IMR-90 (cell line): ENCODE measurements around the gene FXYD1. TPM values are rescaled to one million over a fixed set of nuclear protein-coding genes. Genes with fewer than 3 reads are reported as not detected.

ENCODE experiments used
- ATAC-seq: fragments of 200-7000 bp; cut with Tn5 transposase; 2 replicates; pipeline ENCODE4 v1.9.1; 2020; ENCODE audit warnings: low read depth, mild to moderate bottlenecking, moderate library complexity
- BruUV-seq: library from RNA; stranded (reverse); fragments of 400-500 nt; replicated peaks from 2 replicates; lab custom pipeline; 2021; lab: Mats Ljungman, UMichigan
- CTCF ChIA-PET: fragments of 300-600 bp; formaldehyde crosslinking; extraction: SDS; loops from one replicate; lab custom pipeline; 2021; ENCODE audit warnings: antibody characterized with exemption; lab: Yijun Ruan, JAX
- POLR2A ChIA-PET: fragments of 300-600 bp; sonication (Branson Sonifier 250); formaldehyde crosslinking; loops from one replicate; lab custom pipeline; 2022; ENCODE audit warnings: antibody characterized with exemption; ENCODE audit not compliant: unreplicated experiment; lab: Charles Lee
- DNase-seq: peaks from one replicate; pipeline ENCODE4 v3.0.0; 2013
- H2AFZ ChIP-seq: replicated peaks from 2 replicates; pipeline ENCODE3; 2013; ENCODE audit warnings: low read length, mild to moderate bottlenecking; ENCODE audit not compliant: poor library complexity
- H2AK5ac ChIP-seq: 2 replicates; pipeline ENCODE4 v1.6.1; 2013; ENCODE audit warnings: low read depth, low read length, inconsistent platforms
- H2AK9ac ChIP-seq: replicated peaks from 2 replicates; pipeline ENCODE3; 2013; ENCODE audit warnings: mild to moderate bottlenecking, low read depth, low read length, moderate library complexity; ENCODE audit not compliant: poor library complexity
- H2BK120ac ChIP-seq: 2 replicates; pipeline ENCODE4 v1.6.1; 2013; ENCODE audit warnings: low read depth, low read length, inconsistent platforms
- H2BK15ac ChIP-seq: 3 replicates; pipeline ENCODE4 v1.6.1; 2013; ENCODE audit warnings: low read depth, low read length, inconsistent platforms
- H2BK20ac ChIP-seq: 2 replicates; pipeline ENCODE4 v1.6.1; 2013; ENCODE audit warnings: low read depth, mild to moderate bottlenecking, inconsistent platforms, low read length, moderate library complexity
- H2BK5ac ChIP-seq: 2 replicates; pipeline ENCODE4 v1.6.1; 2013; ENCODE audit warnings: mild to moderate bottlenecking, low read depth, low read length, inconsistent platforms; ENCODE audit not compliant: poor library complexity, severe bottlenecking
- H3K14ac ChIP-seq: replicated peaks from 2 replicates; pipeline ENCODE4 v1.6.1; 2013; ENCODE audit warnings: low read depth, low read length, inconsistent platforms
- H3K18ac ChIP-seq: 2 replicates; pipeline ENCODE4 v1.6.1; 2013; ENCODE audit warnings: low read depth, low read length, control low read depth
- H3K23ac ChIP-seq: 2 replicates; pipeline ENCODE4 v1.6.1; 2013; ENCODE audit warnings: low read depth, low read length, inconsistent platforms
- H3K27ac ChIP-seq: 2 replicates; pipeline ENCODE4 v1.5.1; 2013; ENCODE audit warnings: mild to moderate bottlenecking, control low read depth, low read length; ENCODE audit not compliant: insufficient read depth
- H3K27me3 ChIP-seq: 2 replicates; pipeline ENCODE4 v1.6.1; 2013; ENCODE audit warnings: low read length; ENCODE audit not compliant: control insufficient read depth, insufficient read depth
- H3K36me3 ChIP-seq: 2 replicates; pipeline ENCODE4 v1.6.1; 2013; ENCODE audit warnings: low read length, mixed read lengths; ENCODE audit not compliant: control insufficient read depth, insufficient read depth
- H3K4ac ChIP-seq: 2 replicates; pipeline ENCODE4 v1.6.1; 2013; ENCODE audit warnings: low read depth, low read length, inconsistent platforms
- H3K4me1 ChIP-seq: 2 replicates; pipeline ENCODE4 v1.6.1; 2013; ENCODE audit warnings: low read length, mixed read lengths; ENCODE audit not compliant: control insufficient read depth, insufficient read depth
- H3K4me2 ChIP-seq: 2 replicates; pipeline ENCODE4 v1.6.1; 2013; ENCODE audit warnings: low read depth, mild to moderate bottlenecking, control low read depth, low read length, moderate library complexity
- H3K4me3 ChIP-seq: 2 replicates; pipeline ENCODE4 v1.5.1; 2013; ENCODE audit warnings: low read depth, mild to moderate bottlenecking, control low read depth, low read length, moderate library complexity; ENCODE audit not compliant: insufficient read depth
- H3K56ac ChIP-seq: 2 replicates; pipeline ENCODE4 v1.6.1; 2013; ENCODE audit warnings: low read length, inconsistent platforms; ENCODE audit not compliant: insufficient read depth; ENCODE audit errors: extremely low read depth
- H3K79me1 ChIP-seq, 2 experiments: 2 replicates each; pipeline ENCODE4 v1.6.1; 2013; ENCODE audit warnings: low read length in 2 of 2, inconsistent platforms in 1 of 2, low read depth in 1 of 2
- H3K9ac ChIP-seq: 2 replicates; pipeline ENCODE4 v1.6.1; 2013; ENCODE audit warnings: low read depth, low read length, control low read depth
- H3K9me1 ChIP-seq: 2 replicates; pipeline ENCODE4 v1.6.1; 2013; ENCODE audit warnings: low read length, inconsistent platforms; ENCODE audit not compliant: insufficient read depth
- H3K9me3 ChIP-seq: 2 replicates; pipeline ENCODE4 v1.6.1; 2013; ENCODE audit warnings: low read length; ENCODE audit not compliant: control insufficient read depth, insufficient read depth
- H4K20me1 ChIP-seq: 2 replicates; pipeline ENCODE4 v1.6.1; 2013; ENCODE audit warnings: low read length, inconsistent platforms; ENCODE audit not compliant: insufficient read depth
- H4K5ac ChIP-seq: 2 replicates; pipeline ENCODE4 v1.6.1; 2013; ENCODE audit warnings: mild to moderate bottlenecking, low read depth, low read length, control low read depth
- H4K8ac ChIP-seq, 2 experiments: 2 replicates each; pipeline ENCODE4 v1.6.1; 2013; ENCODE audit warnings: low read depth in 2 of 2, low read length in 2 of 2, control low read depth in 1 of 2, inconsistent platforms in 1 of 2
- H4K91ac ChIP-seq: 2 replicates; pipeline ENCODE4 v1.6.1; 2013; ENCODE audit warnings: low read depth, low read length, inconsistent platforms; ENCODE audit not compliant: insufficient read depth
- BHLHE40 ChIP-seq: fragments of 150-350 bp; IDR thresholded peaks from 2 replicates; pipeline ENCODE4 v1.6.1; 2016; ENCODE audit warnings: mild to moderate bottlenecking, low read depth, low read length
- CEBPB ChIP-seq: IDR thresholded peaks from 2 replicates; pipeline ENCODE4 v1.6.1; 2012; ENCODE audit warnings: low read depth, low read length, improper control_type of control experiment
- WGBS, 2 experiments: methylation state at CpG; one replicate each; pipeline versions ENCODE4 v1.1.5 to v1.1.7; 2013; ENCODE audit warnings: missing lambda C conversion rate in 2 of 2; ENCODE audit not compliant: insufficient read length in 1 of 2; ENCODE audit errors: extremely low coverage in 2 of 2; 5-methylcytosine and 5-hydroxymethylcytosine counted together
- dilution Hi-C: fragments of 300-500 bp; cut with HindIII; formaldehyde crosslinking; loops from one replicate; pipeline ENCODE4 v1.14.3; 2018; ENCODE audit warnings: low sequenced_read_pairs; ENCODE audit not compliant: unreplicated experiment
- in situ Hi-C: fragments of 300-500 bp; cut with MboI; formaldehyde crosslinking; loops from 3 replicates; pipeline ENCODE4 v1.14.3; 2019; ENCODE audit warnings: low sequenced_read_pairs, inconsistent platforms, mixed read lengths
- intact Hi-C: fragments of 100-400 bp; cut with micrococcal nuclease; formaldehyde crosslinking; loops from 2 replicates; pipeline ENCODE4 v1.10.0; 2022
- polyA plus RNA-seq, 3 experiments: library from polyadenylated mRNA; depleted of rRNA; stranded (reverse); fragments of >200 nt; gene quantifications; 2 replicates each; pipeline ENCODE4 v1.2.3, GENCODE V29; 2012; ENCODE audit warnings: low replicate concordance in 1 of 3
- total RNA-seq: library from RNA; depleted of rRNA; stranded (reverse); fragments of >200 nt; gene quantifications from 2 replicates; pipeline ENCODE4 v1.2.3, GENCODE V29; 2012
- TF ChIP-seq, protein P1 (sequence below): fragments of 150-350 bp; IDR thresholded peaks from 2 replicates; pipeline ENCODE4 v1.6.1; 2017; ENCODE audit warnings: mild to moderate bottlenecking, antibody characterized with exemption, low read length, low read depth
- TF ChIP-seq, protein P2 (sequence below): fragments of 150-350 bp; IDR thresholded peaks from 2 replicates; pipeline ENCODE4 v1.6.1; 2016; ENCODE audit warnings: low read depth, mild to moderate bottlenecking, low read length, moderate library complexity, borderline replicate concordance

The FXYD1 gene
- total and polyA plus RNA-seq, 2 of the 4 experiments (the other 2 are of a cell fraction): 0.18 to 3.9 TPM

DNA sequence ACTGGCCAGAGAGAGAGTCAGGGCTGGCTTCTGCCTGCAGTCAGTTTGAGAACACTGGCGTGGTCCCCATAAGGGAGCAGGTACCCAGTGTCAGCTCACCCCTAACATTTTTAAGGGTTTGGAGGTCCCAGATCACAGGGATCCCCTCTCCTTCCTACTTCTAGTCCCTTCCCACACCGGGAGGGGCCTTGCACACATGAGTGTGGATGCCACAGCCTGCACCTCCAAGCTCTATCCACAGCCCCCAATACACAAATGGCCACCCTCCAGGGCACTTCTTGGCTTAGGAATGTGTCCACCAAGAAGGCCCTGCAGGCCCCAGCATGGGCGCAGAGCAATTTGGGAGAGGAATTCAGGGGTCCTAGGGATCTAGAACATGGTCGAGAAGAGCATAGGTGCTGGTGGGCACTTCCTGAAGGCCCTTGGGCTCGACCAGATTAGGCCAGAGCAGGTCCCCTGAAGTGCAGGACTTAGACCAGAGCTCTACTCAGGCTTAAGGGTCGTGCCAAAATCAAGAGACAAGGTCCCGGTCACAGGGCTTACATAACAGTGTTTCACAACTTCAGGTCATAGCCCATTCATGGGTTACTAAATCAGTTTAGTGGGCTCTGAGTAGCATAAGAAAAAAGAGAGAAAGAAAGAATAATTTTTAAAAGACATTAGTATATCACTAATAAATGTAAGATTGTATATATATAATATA, 31.9 kb downstream of the FXYD1 start:
- ChIA-PET POLR2A (no interaction called here), CTCF (no interaction called here)
- no peak overlapping the region for H2BK15ac ChIP-seq
- ATAC-seq (no peak), DNase-seq (no peak)
- no peak overlapping the region for H4K8ac ChIP-seq
- no peaks in the 10 kb centered on the region for H3K9me1 ChIP-seq
- H4K5ac ChIP-seq: no peak overlapping the region
- H3K4ac ChIP-seq: no peak overlapping the region
- intact Hi-C loops: no loop called here
- H2BK5ac ChIP-seq: no peak overlapping the region
- no peaks in the 10 kb centered on the region for H3K27me3 ChIP-seq
- H2AFZ ChIP-seq: no peak overlapping the region
- H4K91ac ChIP-seq: no peak overlapping the region
- H3K18ac ChIP-seq: no peak overlapping the region
- no peaks in the 10 kb centered on the region for H3K4me1 ChIP-seq
- H3K56ac ChIP-seq: no peak overlapping the region
- H3K9ac ChIP-seq: no peak overlapping the region
- H2BK20ac ChIP-seq: no peak overlapping the region
- TF ChIP-seq CEBPB (no peak), BHLHE40 (no peak)
- TF ChIP-seq, protein P1, sequence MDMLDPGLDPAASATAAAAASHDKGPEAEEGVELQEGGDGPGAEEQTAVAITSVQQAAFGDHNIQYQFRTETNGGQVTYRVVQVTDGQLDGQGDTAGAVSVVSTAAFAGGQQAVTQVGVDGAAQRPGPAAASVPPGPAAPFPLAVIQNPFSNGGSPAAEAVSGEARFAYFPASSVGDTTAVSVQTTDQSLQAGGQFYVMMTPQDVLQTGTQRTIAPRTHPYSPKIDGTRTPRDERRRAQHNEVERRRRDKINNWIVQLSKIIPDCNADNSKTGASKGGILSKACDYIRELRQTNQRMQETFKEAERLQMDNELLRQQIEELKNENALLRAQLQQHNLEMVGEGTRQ: no peak
- TF ChIP-seq, protein P2, sequence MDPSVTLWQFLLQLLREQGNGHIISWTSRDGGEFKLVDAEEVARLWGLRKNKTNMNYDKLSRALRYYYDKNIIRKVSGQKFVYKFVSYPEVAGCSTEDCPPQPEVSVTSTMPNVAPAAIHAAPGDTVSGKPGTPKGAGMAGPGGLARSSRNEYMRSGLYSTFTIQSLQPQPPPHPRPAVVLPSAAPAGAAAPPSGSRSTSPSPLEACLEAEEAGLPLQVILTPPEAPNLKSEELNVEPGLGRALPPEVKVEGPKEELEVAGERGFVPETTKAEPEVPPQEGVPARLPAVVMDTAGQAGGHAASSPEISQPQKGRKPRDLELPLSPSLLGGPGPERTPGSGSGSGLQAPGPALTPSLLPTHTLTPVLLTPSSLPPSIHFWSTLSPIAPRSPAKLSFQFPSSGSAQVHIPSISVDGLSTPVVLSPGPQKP: no peak
- H3K14ac ChIP-seq: no peak overlapping the region
- no peak overlapping the region for H3K27ac ChIP-seq
- no TSS peak for BruUV-seq
- H3K79me1 ChIP-seq: no peaks in the 10 kb centered on the region; a peak in 1 of 4 replicates
- no peak overlapping the region for H2BK120ac ChIP-seq
- no peaks in the 10 kb centered on the region for H4K20me1 ChIP-seq
- in situ Hi-C loops: no loop called here
- H3K9me3 ChIP-seq: peaks cover 11% of the 10 kb centered on the region
- H3K4me3 ChIP-seq: no peak overlapping the region
- dilution Hi-C loops: no loop called here
- peaks cover 23% of the 10 kb centered on the region for H3K36me3 ChIP-seq
- H3K23ac ChIP-seq: no peak overlapping the region
- H2AK9ac ChIP-seq: no peak overlapping the region
- WGBS, 2 experiments: no CpG with 5 or more reads among the region's 7 CpGs
- H2AK5ac ChIP-seq: no peak overlapping the region
- no peak overlapping the region for H3K4me2 ChIP-seq
